Femur (tissue), 1 donor: ENCODE results near the gene ENGASE.
"Not testable (repeated sequence)": the region's sequence is repeated elsewhere in the genome, so short reads cannot be mapped to it uniquely, and the experiment has no call there.

Experiments
- DNase-seq: peaks from one replicate; pipeline ENCODE4 v3.0.0-alpha.2; 2017

The ENGASE gene

DNA sequence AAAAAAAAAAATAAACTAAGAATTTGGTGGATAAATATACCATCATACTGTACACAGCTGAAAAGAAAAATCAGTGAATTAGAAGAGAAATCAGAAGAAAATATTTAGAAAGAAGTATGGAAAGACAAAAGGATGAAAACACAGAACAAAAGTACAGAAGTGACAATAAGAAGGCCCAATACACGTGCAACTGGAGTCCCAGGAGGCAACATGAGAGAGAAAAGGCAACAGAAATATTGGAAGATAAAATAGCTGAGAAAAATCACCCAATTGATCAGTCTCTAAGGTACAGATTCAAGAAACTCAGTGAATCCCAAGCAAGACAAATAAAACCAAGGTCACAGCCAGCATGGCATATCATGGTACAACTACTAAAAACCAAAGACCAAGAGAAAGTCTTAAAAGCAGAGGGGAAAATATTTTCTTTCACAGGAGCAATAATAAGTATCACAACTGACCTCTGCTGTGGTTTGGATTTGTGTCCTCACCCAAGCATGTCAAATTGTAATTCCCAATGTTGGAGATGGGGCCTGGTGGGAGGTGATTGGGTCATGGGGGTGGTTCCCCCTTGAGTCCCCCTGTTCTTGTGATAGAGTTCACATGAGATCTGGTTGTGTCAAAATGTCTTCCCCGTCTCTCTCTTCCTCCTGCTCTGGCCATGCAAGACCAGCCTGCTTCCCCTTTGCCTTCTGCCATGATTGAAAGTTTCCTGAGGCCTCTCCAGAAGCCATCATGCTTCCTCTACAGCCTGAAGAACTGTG lies 20.2 kb upstream of the ENGASE start:
- no peak for DNase-seq

DNA sequence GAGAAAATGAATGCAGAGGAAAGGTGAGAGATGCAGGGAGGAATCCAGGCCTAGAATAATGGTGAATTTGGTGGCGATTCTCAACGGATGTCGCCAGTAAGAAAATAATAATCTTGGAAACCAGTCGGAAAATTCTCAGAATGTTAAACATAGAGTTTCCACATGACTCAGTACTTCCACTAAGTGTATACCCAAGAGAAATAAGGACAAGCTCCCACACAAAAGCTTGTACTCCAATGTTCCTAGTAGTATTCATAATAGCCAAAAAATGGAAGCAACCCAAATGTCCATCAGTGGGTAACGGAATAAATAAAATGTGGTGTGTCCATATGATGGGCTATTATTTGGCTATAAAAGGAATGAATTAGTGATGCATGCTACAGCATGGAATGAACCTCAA lies 19.4 kb upstream of the ENGASE start:
- DNase-seq = no peak

DNA sequence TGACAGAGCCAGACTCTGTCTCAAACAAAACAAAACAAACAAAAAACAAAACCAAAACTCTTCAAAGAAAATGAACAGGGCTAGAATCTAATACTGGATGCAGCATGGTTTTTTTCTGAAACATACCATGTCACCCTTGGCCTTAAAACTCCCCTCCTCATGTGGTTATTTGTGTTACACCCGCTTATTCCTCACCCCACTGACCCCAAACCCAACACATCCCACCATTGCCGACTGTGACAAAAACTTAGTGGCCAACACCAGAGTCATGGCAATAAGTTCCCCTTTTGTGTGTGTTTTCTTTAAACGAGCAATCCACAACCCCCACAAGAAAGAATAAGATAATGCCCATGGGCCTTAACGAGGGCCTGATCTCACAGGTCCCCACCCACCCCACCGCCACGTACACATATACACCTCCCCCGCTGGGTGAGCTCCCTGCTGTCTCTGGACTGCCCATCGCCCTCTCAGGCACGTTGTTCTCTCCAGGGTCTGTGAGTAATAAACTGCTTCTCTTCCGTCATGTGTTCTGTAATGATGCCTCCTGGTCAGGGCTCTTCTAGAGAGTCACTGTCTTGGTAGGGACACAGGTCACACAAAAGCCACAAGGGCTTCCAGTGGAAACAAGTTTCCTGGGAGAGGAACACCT lies 16.8 kb upstream of the ENGASE start:
- DNase-seq = no peak

DNA sequence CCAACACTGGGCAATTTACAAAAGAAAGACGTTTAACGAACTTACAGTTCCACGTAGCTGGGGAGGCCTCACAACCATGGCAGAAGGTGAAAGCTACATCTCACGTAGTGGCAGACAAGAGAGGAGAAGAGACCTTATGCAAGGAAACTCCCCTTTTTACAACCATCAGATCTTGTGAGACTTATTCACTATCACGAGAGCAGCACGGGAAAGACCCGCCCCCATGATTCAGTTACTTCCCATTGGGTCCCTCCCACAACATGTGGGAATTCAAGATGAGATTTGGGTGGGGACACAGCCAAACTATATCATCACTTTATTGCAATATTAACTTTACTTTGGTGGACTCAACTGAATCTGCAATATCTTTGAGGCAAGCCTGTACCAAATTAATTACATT lies 11.9 kb upstream of the ENGASE start:
- DNase-seq = no peak

DNA sequence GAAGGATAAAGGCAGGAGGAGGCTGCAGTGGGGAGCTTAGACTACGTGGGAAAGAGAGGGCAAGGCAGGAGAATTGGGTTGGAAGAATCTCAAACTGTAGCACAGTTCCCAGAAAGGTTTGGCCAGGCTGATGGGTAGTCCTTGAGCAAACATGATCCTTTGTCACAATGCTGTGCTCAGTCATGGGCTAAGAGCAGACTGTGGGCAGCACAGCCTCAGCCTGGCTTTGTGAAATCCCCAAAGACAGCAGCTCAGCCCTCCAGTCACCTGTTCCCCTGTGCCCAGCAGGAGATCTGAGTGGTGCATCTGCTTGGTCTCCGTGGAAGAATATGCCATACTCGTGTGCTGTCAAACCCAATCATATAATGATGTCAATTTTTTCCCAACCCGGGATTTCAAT lies 10.6 kb upstream of the ENGASE start:
- no peak for DNase-seq

DNA sequence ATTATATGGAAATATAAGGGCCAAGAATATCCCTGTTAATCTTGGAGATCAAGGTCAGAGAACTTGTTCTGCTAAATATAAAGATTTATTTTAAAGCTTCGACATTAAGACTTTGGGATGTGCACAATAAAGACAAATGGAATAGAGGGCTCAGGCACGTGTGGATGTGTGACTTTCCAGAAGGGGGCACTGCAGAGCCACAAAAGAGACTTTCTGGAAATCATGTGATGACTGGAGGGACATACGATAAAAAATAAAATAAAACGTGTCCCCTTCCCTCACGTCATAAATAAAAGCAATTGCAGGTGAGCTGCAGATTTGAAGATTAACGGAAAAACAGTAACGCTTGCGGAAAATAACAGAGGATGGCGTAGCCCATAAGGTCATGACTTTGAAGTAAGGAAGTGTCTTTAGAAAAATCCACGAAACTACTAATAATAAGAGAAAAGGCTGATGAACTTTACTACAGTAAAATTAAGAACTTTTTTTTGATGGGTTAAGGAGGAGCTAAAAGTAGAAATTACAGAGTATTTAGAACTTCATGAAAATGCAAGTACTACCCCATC lies 9.4 kb upstream of the ENGASE start:
- DNase-seq = no peak

DNA sequence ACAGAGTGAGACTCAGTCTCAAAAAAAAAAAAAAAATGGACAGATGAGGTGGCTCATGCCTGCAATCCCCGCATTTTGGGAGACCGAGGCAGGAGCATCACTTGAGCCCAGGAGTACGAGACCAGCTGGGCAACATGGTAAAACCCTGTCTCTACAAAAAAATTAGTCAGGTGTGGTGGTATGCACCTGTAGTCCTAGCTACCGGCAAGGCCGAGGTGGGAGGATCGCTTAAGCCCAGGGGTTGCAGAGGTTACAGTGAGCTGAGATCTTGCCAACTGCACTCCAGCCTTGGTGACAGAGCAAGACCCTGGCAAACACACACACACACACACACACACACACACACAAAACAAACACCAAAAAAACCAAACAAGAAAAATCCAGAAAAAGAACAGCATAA lies 7.7 kb upstream of the ENGASE start:
- no peak for DNase-seq

DNA sequence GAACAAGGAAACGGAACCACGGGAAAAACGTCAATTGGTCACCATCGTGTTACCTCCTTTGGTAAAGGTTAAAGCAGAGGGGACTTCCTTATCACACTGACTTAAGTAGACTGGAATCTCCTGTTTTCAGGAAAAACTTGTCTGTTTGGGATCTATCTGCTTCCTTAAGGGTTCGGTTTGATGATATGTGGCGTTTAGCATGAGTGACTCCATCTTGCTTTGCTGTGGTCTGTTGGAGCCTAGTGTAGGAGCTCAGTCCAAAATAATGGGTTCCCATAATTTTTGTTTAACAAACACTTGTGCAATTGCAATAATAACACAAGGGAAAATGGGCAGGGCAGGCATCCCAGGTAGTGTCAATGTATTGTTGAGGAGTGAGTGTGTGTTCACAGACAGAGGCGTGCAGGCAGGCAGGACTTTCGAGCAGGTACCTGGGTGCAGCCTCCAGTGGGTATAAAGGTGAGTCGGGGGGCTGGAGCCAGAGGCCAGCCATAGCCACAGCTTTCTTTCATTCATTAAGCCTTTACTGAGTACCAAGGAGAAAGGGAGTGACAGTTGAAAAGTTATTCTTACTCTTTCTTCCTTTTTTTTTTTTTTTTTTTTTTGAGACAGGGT lies 4.3 kb upstream of the ENGASE start:
- no peak for DNase-seq

DNA sequence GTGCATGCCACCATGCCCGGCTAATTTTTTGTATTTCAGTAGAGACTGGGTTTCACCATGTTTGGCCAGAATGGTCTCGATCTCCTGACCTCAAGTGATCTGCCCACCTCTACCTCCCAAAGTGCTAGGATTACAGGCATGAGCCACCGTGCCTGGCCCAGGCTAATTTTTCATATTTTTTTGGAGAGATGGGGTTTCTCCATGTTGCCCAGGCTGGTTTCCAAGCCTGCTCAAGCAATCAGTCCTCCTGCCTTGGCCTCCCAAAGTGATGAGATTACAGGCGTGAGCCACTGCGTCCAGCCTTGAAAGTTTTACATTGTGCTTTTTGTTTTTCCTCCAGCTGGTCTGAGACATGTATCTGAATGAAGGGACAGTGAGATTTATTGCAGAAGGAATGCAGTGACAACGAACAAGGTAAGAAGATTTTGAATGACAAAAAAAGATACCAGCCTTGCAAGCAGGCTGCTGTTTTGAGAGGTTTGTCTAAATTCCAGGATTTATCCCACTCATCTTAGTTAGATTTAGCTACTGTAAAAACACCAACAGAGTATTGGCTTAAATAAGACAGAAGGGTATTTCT lies 3.4 kb upstream of the ENGASE start:
- DNase-seq = no peak

DNA sequence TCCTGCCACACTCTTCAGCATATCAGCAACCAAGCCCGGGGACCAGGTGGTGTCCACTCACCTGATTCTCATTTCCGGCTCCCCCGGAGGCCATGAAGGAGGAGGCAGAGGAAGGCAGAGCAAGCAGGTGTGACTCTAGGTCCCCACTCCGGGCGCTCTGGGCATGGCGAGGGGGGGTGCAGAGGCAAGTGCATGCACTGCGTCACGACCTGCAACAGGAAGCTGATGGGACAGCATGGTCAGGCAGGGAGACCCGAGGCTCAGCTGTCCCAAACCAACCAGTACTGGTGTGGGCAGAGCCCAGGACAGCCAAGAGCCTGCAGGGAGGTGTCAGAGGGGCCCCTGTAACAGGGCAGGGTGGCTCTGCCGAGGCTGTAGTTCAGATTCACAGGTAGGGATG lies 2.1 kb upstream of the ENGASE start:
- DNase-seq = no peak

DNA sequence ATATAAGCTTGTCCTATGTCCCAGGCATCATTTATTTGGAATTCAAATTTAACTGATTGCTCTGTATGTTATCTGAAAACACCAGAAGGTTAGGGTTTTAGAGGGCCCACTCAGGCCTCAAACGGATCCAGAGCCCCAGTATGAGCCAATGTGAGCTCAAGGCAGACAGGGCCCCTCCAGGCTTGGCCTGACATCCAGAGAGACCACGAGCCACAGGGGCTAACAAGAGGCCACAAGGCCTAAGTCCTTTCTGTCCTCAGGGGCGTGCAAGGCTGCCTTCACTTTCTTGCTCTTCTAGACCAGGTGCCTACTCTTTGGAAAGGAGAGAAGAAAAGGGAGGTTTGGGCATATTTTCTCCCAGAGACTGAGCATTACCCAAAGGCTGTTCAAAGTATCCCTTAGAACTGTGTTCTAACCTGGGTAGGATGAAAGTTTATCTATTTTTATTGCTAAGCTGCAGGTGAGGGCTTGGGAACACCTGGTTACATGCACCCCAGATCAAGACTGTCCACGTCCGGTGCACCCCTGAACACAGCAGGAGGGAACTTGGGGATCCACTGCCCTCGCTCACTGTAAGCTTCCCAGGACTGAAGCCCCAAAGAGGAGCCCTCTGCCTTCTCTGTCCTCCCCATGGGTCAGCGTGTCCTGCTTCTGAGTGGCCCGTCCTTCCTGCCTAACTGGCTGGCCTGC lies 1.5 kb upstream of the ENGASE start:
- DNase-seq = no peak

DNA sequence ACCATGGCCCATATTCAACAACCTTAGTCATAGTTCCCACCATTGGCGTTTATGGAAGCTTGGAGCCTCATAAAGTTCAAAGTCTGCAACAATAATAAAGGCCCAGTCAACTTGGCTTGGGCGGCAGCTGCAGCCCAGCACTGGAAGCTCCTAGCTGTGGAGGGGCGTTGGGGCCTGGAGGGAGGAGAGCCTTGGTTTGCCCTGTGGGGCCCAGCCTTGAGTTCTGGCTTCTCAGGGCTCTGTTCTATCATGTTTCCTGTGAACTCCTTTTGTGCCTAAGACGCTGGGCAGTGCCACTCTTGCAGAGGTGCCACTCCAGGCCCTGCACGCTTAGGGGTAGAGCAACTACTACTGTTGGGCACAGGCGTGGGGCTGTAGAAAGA lies 927 bp upstream of the ENGASE start:
- DNase-seq = peak; percentile 23

DNA sequence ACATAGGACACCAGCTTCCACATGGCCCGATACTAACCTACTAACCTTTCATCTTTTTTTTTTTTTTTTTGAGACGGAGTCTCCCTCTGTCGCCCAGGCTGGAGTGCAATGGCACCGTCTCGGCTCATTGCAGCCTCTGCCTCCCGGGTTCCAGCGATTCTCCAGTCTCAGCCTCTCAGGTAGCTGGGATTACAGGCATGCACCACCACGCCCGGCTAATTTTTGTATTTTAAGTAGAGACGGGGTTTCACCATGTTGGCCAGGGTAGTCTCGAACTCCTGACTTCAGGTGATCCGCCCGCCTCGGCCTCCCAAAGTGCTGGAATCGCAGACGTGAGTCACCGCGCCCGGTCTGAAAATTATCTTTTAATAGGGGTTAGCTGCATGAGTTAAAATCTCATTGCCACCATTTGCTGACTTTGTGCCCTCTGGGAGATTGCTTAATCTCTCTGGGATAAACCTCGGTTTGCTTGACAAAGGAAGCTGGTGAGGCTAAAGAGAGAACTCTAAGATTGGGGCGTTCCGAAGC lies 439 bp upstream of the ENGASE start:
- DNase-seq = not testable (repeated sequence)

DNA sequence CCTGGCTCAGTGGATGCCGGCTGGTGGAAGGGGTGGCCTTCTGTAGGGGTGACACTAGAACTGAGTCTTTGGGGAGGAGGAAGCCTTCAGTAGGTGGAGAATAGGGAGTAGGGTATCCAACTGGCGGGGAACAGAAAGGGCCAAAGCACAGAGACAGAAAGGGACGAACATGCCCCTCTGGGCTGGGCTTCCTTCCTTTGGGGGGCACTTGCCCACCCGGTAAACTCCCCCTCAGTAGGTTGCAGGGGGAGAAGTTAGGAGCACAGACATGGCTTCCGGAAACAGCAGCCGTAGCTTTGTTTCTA lies 774 bp downstream of the ENGASE start:
- no peak for DNase-seq

DNA sequence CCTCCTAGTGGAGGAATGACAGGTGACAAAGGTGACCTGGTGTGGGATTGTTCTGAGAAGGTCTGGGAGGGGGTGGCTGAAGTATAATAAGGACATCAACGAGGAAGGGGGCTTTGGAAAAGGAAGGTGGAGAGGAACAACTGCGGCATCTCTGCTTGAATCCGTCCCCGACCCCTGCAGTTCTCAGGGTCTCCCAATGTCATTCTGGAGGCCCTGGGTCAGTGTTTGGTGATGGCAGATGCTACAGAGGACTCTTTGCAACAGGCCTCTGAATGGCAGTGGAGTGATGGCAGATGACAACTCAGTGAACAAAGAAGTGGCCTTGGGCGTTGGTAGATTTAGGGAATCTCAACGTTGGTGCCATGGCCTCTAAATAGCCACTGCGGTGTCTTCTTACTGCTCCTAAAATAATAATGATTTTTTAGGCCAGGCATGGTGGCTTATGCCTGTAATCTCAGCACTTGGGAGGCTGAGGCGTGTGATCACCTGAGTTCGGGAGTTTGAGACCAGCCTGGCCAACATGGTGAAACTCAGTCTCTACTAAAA lies 1.3 kb downstream of the ENGASE start:
- no peak for DNase-seq

DNA sequence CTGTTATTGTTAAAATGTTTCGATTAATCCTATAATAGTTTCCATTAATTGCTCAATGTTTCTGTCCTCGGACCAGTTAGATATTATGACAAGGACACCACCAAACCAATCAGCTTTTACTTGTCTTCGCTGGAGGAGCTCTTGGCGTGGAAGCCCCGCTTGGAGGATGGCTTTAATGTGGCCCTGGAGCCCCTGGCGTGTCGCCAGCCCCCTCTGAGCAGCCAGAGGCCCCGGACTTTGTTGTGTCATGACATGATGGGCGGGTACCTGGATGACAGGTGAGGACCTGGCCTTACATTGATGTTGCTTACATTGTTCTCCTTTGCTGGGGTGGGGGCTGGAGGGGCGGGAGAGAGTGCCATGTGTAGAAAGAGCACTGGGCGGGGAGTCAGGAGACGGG lies 3.0 kb downstream of the ENGASE start:
- DNase-seq = no peak

DNA sequence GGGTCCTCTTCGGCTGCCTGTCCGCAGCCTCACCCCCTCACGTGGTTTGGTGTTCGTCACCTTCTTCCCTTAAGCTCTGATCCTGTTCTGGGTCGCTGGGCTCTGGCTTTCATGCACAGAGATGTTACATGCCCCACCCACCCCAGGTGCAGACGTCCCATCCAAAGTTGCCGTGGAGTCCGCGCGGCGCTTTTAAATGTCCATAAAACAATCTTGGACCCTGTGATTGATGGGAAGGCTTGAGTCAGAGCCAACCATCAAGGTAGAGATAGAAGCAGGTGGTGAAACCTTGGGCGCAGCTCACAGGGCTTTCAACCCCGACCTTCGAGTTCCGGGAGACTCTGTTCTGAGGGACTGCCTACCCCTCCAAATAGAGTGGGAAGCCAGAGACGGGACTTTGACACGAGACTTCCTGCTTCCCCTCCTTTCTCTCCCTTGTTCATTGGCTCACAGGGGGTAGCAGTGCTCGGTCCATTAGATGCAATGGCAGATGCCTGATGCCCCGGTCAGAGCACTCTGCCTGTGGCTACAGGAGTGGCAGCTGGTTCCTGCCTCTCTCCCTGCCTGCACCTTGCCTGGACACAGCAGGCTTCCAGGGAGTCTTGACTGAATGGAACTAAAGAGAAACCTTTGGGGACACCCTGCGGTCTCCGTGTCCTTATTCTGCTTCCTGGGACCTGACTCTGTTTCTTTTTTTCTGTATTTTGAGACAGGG lies 4.0 kb downstream of the ENGASE start:
- DNase-seq = no peak

DNA sequence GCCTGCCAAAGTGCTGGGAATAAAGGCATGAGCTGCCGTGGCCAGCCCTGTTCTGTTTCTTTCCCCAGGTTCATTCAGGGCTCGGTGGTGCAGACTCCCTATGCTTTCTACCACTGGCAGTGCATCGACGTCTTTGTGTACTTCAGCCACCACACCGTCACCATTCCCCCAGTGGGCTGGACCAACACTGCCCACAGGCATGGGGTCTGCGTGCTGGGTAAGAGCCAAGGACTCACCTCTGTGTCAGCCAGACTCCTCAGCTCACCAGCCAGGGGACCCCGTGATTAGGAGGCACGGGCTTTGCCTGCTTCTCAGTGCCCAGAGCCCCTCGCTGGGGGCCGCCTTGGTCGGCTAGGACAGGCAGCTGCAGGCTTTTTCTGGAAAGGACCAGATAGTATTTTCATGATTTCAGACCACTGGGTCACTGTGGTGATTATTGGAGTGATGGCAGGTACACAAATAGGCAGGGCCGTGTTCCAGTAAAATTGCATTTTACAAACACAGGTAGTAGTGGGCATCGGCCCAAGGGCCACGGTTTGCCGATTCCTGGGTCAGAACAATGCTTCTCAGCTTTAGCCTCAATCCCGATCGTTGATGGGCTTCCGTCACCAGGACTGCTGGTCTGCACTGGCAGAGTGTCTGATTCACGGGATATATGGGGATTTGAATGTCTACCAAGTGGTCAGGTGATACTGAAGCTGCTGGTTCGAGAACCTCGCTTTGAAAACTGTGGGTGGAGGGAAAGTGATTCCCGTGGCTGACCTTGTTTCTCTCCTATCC lies 5.0 kb downstream of the ENGASE start:
- no peak for DNase-seq

DNA sequence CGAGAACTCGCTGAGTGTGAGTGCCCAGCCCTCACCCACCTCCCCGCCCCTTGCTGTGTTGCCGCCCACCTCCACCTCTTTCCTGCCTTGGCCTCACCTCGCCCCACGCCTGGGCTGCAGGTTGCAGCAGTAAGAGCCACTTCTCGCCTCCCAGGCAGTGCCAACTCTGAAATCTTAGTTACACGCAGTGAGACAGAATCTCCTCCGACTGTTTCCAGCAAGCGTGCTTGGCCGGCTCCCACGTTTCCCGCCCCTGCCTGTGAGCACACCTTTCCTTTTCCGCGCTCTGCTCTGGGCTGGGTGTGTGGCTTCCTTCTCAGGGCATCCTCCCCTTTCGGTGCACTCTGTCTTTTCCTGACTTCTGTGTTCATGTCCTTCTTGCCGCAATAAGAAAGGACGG lies 5.7 kb downstream of the ENGASE start:
- no peak for DNase-seq

DNA sequence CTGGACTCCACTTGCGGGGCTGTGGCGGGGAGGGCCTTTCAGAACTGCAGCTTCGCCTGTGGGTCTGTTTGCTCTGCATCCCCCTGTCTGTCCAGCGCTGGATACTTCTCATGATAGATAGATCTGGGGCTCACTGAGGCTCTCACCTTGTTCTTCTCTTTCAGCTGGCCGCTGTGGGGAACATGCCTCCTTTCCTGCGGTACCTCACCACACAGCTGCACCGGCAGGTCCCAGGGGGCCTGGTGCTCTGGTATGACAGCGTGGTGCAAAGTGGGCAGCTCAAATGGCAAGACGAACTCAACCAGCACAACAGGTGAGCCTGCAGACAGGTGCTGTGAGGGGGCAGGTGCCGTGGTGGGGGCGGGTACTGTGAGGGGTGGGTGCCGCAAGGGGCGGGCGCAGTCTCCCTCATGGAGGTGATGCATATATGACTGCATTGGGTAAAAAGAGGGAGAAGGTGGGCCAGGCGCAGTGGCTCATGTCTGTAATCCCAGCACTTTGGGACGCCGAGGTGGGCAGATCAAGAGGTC lies 6.2 kb downstream of the ENGASE start:
- peak; percentile 8 for DNase-seq
